ENCODE data around the gene RSRC2. TPM values are rescaled to one million over a fixed set of nuclear protein-coding genes. Genes with fewer than 3 reads are reported as not detected.
"Not testable (repeated sequence)": the region's sequence is repeated elsewhere in the genome, so short reads cannot be mapped to it uniquely, and the experiment has no call there.

Gene RSRC2
- total RNA-seq, 1 experiment from 2014 or later: 87.3 TPM

DNA sequence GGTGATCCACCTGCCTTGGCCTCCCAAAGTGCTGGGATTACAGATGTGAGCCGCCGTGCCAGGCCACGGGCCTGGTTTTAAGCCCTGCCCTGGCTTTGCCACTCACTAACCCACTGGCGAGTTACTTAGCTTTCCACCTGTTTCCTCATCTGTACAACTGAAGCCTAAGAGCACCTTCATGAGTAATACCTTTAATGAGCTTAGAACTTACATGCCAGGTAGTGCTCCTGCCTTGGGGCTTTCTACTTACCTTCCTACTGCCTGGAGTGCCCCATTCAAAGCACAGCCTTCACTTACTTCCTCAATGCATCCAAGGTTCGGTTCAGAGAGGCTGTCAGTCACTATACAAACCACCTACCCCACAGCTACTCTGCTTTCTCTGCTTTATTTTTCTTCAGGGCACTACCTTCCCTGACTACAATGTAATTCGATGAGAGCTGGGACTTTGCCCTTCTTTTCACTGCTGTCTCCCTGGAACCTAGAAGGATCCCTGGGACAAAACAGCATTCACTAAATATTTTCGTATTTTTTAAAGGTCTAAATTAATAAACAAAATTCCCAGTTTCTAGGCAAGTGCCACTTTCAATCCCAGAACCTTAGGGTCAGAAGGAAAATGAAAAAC lies 39.8 kb downstream of the RSRC2 start:
- Histone ChIP-seq H3K27ac (ENCODE audit: low read length) (no peak overlapping the region), H3K36me3 (ENCODE audit: low read depth, low read length) (peaks cover 75% of the 10 kb centered on the region), H3K27me3 (ENCODE audit: low read length) (no peaks in the 10 kb centered on the region), H3K79me2 (ENCODE audit: low read length) (peaks cover 7% of the 10 kb centered on the region; the same call in 1 of the 2 replicates), H2AFZ (ENCODE audit: low read length) (no peak overlapping the region), H3K9me2 (replicated peaks; ENCODE audit: low read length) (no peaks in the 10 kb centered on the region), H3K9me3 (ENCODE audit: low read length) (no peaks in the 10 kb centered on the region), H3K4me1 (ENCODE audit: insufficient read depth, low read length) (no peaks in the 10 kb centered on the region), H3K9ac (ENCODE audit: low read length) (no peak overlapping the region), H3F3A (ENCODE audit: low read length, unreplicated experiment) (peaks cover 4% of the 10 kb centered on the region), H4K20me1 (ENCODE audit: low read length) (no peaks in the 10 kb centered on the region), H3K4me2 (ENCODE audit: low read length) (no peak overlapping the region), H3K4me3 (ENCODE audit: low read length) (no peak overlapping the region)
- BruUV-seq (replicated peaks): no TSS peak
- DNase-seq (peak; percentile 14), ATAC-seq (peak; percentile 59)
- TF ChIP-seq EZH2phosphoT487 (IDR thresholded peaks at IDR 0.05; ENCODE audit: borderline replicate concordance, low read length): no peak
- no peak for TF ChIP-seq EZH2 (IDR thresholded peaks at IDR 0.05; ENCODE audit: low read length, unreplicated experiment)
- TF ChIP-seq, protein P1, sequence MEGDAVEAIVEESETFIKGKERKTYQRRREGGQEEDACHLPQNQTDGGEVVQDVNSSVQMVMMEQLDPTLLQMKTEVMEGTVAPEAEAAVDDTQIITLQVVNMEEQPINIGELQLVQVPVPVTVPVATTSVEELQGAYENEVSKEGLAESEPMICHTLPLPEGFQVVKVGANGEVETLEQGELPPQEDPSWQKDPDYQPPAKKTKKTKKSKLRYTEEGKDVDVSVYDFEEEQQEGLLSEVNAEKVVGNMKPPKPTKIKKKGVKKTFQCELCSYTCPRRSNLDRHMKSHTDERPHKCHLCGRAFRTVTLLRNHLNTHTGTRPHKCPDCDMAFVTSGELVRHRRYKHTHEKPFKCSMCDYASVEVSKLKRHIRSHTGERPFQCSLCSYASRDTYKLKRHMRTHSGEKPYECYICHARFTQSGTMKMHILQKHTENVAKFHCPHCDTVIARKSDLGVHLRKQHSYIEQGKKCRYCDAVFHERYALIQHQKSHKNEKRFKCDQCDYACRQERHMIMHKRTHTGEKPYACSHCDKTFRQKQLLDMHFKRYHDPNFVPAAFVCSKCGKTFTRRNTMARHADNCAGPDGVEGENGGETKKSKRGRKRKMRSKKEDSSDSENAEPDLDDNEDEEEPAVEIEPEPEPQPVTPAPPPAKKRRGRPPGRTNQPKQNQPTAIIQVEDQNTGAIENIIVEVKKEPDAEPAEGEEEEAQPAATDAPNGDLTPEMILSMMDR (conservative IDR thresholded peaks at IDR 0.05; ENCODE audit: low read depth, low read length): no peak
- ChIA-PET POLR2A (ENCODE audit: unreplicated experiment) (interaction anchor here (0.6 kb wide), 1 partner anchor 88 kb away, joined by 3 read pairs; no protein-coding TSS in a partner anchor), CTCF (interaction anchor here (1.0 kb wide), 1 partner anchor 87 kb away, joined by 8 read pairs; no protein-coding TSS in a partner anchor)
- intact Hi-C loops (cut with micrococcal nuclease): no loop called here

DNA sequence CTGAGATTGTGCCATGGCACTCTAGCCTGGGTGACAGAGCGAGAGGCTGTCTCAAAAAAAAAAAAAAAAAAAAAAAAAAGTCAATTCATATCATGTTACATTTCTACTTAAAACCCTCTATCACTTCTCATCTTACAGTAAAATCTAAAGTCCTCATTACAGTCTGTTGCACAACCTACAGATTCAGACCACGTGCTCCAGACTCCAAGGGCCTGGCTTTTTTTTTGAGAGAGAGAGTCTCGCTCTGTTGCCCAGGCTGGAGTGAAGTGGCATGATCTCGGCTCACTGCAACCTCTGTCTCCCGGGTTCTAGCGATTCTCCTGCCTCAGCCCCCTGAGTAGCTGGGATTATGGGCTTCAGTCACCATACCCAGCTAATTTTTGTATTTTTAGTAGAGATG lies 40.4 kb downstream of the RSRC2 start:
- CTCF ChIA-PET: interaction anchor here (1.0 kb wide), 1 partner anchor 87 kb away, joined by 8 read pairs; no protein-coding TSS in a partner anchor
- H3K27ac ChIP-seq (ENCODE audit: low read length): not testable (repeated sequence)

DNA sequence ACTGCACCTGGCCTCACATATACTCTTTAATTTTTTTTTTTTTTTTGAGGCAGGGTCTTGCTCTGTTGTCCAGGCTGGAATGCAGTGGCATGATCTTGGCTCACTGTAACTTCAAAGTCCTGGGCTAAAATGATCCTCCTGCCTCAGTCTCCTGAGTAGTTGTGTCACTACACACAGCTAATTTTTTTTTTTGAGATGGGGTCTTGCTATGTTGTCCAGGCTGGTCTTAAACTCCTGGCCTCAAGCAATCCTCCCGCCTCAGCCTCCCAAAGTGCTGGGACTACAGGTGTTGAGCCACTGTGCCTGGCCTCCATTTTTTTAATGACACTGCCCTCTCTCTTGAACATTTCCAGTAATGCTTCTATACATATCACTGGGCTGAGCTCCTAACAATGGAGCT lies 42.4 kb downstream of the RSRC2 start:
- DNase-seq; H3K9me3 ChIP-seq (ENCODE audit: low read length): not testable (repeated sequence)

More for the DNA sequence above, 40.4 kb downstream of the RSRC2 start:
- intact Hi-C loops (cut with micrococcal nuclease); H3K27me3 ChIP-seq (ENCODE audit: low read length); H2AFZ ChIP-seq (ENCODE audit: low read length); H3K4me1 ChIP-seq (ENCODE audit: insufficient read depth, low read length); DNase-seq; H4K20me1 ChIP-seq (ENCODE audit: low read length); H3K9me2 ChIP-seq (replicated peaks; ENCODE audit: low read length); BruUV-seq (replicated peaks); H3K79me2 ChIP-seq (ENCODE audit: low read length); H3K9ac ChIP-seq (ENCODE audit: low read length); H3K4me2 ChIP-seq (ENCODE audit: low read length); H3K4me3 ChIP-seq (ENCODE audit: low read length); H3K9me3 ChIP-seq (ENCODE audit: low read length); H3F3A ChIP-seq (ENCODE audit: low read length, unreplicated experiment): not testable (repeated sequence)
- ATAC-seq: peak; percentile 50
- H3K36me3 ChIP-seq (ENCODE audit: low read depth, low read length): peaks cover 78% of the 10 kb centered on the region
- POLR2A ChIA-PET (ENCODE audit: unreplicated experiment): interaction anchor here (0.6 kb wide), 1 partner anchor 87 kb away, joined by 3 read pairs; no protein-coding TSS in a partner anchor

More for the DNA sequence above, 42.4 kb downstream of the RSRC2 start:
- BruUV-seq (replicated peaks); H2AFZ ChIP-seq (ENCODE audit: low read length); ATAC-seq; POLR2A ChIA-PET (ENCODE audit: unreplicated experiment); H3K4me3 ChIP-seq (ENCODE audit: low read length); intact Hi-C loops (cut with micrococcal nuclease); H3F3A ChIP-seq (ENCODE audit: low read length, unreplicated experiment); H3K9ac ChIP-seq (ENCODE audit: low read length); H3K27me3 ChIP-seq (ENCODE audit: low read length); H3K79me2 ChIP-seq (ENCODE audit: low read length); H3K9me2 ChIP-seq (replicated peaks; ENCODE audit: low read length); CTCF ChIA-PET; H3K27ac ChIP-seq (ENCODE audit: low read length); H3K4me1 ChIP-seq (ENCODE audit: insufficient read depth, low read length); H3K4me2 ChIP-seq (ENCODE audit: low read length); H4K20me1 ChIP-seq (ENCODE audit: low read length): not testable (repeated sequence)
- H3K36me3 ChIP-seq (ENCODE audit: low read depth, low read length): peaks cover 79% of the 10 kb centered on the region

Measured in PC-3 (cell line).